NCI-H1105 treated with DMSO at 0.1 percent for 48 hours (cell line): ENCODE measurements around the gene OR8B4.
"Not testable (repeated sequence)": the region's sequence is repeated elsewhere in the genome, so short reads cannot be mapped to it uniquely, and the experiment has no call there.

Source experiments
- DNase-seq: peaks from one replicate; lab custom pipeline; 2025; lab: John Stamatoyannopoulos, UW

OR8B4 gene, protein sequence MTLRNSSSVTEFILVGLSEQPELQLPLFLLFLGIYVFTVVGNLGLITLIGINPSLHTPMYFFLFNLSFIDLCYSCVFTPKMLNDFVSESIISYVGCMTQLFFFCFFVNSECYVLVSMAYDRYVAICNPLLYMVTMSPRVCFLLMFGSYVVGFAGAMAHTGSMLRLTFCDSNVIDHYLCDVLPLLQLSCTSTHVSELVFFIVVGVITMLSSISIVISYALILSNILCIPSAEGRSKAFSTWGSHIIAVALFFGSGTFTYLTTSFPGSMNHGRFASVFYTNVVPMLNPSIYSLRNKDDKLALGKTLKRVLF

DNA sequence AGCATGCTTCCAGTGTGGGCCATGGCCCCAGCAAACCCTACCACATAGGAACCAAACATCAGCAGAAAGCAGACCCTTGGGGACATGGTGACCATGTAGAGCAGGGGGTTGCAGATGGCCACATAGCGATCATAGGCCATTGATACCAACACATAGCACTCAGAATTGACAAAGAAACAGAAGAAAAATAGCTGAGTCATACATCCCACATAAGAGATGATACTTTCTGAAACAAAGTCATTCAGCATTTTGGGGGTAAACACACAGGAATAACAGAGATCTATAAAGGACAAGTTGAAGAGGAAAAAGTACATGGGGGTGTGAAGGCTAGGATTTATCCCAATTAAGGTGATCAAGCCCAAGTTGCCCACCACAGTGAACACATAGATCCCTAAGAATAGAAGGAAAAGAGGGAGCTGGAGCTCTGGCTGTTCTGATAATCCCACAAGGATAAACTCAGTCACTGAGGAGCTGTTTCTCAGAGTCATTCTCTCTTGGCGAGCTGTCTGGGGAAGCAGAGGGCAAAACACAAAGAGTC lies at the start of gene OR8B4:
TSS of gene OR8B4 (minus strand) at position 488 of the 538 bp plus-strand sequence. CDS start at position 488, 0 bp downstream.
- no peak for DNase-seq

DNA sequence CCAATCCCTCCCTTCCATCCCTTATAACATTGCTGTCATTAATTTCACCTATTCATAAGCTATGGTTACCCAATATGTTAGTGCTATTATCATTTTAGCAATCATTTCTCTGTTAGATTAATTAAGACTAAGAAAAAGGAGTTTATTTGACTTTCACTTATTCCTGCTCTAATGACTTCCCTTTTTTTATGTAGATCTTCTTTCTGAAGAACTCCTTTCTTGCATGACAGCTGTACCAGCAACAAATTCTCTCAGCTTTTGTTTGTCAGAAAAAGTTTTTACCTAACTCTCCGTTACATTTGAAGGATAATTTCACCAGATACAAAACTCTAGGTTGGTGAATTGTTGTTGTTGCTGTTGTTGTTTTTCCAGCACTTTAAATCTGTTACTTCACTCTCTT lies 49.4 kb upstream of the OR8B4 start:
- DNase-seq, result no peak

DNA sequence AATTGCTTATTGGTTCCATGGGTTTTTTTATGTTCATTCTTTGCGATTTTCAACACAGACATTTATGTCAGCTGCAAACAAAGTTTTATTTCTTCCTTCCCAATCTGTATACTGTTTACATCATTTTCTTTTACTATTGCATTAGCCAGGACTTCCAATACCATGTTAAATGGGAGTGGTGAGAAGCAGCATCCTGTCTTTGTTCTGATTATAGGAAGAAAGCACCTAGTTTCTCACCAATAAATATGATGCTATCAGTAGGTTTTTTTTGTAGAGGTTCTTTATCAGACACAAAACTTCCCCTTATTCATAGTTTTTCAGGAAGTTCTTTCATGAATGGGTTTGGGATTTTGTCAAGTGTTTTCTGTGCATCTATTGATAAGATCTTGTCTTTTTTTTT lies 48.8 kb upstream of the OR8B4 start:
- no peak for DNase-seq

DNA sequence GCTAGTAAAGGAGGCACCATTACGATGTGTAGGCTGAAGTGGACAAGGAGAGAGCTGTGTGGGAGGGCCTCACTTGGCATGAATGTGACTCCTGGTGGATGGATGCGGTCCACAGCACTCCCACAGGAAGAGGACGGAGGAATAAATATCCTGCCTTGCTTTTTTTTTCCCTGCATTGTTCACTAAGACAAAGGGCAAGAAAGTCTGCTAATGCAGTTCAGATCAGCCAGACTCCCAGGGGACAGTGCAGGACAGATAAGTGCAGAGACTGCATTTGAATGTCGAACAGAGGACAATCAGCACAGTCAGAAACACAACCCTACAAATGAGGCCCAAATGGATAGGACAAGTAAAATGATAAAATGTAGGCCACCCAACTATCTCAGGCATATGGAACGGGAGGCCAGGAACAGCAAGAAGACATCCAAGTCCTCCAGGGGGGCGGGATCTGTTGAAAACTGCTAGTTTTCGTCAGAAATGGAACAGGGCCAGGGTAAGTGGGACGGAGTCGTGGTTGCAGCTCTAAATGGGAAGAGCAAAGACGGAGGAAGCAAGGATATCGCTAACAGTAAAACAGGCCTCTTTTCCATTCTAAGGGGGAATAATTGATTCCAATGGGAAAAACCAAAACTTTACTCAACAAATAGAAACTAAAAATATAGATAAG lies 46.0 kb upstream of the OR8B4 start:
- DNase-seq, result no peak

DNA sequence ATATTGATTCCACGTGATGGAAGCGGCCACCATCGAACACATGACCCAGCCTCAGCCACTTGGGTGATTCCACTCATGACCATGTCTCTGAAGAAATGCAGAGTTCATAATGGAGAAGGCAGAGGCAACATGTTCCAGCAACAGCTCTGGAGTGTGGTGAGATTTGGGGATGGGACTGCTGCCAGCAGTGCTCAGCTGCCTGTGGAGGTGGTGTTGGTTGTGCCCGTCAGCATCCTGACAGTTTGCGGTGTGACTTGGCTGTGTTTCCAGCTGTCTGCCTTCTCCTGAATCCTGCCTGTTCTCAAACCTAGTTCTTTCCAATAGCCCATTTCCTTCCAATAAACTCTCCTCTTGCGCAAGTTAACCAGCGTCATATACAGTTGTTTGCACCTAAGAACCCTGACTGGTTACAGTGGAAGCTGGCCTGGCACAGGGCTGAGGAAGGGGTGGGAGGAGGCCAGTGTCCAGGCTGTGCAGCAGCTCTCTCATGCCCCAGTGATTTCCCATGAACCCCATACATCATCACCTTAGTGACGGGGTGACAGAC lies 42.8 kb upstream of the OR8B4 start:
- no peak for DNase-seq

DNA sequence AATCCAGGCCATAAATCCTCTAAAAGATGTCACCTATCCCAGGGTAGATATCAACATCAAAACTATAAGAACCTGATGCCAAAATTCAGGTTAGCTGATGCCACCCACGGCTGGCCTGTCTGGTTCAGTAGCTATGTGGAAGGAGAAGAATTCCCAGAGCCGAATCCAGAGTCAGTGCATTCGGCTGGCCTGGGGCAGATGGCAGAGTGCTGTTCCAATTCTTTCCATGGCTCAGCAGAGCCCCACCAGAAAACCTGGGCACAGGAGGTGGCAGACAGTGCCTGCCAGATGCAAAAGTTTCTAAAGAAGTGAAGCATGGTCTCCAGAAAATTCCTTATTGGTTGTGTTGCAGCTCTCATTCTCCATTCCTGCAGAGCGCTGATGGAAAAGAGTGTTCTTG lies 40.7 kb upstream of the OR8B4 start:
- DNase-seq, result no peak

DNA sequence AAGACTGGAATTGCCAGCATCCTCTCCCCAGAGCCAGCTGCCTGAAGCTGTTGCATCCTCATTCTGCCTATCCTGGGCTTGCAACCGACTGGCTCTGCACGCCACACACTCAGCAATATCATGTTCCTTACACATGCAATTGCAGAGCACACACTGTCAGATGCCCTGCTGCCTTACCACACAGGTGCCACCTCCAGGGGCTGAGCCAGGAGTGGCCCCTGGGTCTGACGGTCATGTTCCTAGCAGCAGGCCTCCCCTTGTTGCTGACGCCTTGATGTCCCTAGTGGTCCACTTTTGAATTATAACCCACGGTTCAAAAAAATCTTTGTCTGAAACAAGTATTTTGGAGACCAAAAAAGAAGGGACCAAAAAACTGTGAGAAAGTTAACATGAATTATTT lies 39.3 kb upstream of the OR8B4 start:
- no peak for DNase-seq

DNA sequence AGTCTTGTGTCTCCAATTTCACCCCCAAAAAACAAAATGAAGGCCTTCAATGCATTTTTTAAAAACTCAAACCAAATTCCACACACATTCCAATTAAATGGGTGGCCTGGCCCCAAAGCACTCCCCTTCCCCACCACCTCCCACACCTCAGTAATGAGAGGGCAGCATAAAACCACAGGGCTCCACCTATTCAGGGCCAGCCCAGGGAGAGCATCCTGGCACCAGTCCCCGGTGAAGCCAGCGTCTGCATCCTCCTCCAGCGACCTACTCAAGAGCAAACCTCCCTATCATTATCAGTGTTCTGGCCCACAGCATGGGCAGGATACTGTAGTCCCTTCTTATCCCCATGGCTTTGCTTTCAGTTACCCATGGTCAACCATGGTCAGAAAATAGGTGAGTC lies 38.7 kb upstream of the OR8B4 start:
- no peak for DNase-seq

DNA sequence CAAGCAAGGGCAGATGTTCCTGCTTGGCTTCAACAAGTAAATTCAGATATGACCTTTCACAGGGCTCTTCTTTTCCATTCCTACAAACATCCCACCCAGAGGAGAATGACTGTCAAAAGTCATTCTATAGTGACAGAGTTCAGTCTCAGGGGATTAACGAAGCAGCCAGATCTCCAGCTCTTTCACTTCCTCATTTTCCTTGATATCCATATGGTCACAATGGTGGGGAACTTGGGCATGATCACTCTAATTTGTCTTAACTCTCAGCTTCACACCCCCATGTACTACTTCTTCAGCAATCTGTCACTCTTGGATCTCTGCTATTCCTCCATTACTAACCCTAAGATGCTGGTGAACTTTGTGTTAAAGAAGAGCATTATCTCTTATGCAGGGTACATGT lies 35.8 kb upstream of the OR8B4 start:
- DNase-seq, result no peak

DNA sequence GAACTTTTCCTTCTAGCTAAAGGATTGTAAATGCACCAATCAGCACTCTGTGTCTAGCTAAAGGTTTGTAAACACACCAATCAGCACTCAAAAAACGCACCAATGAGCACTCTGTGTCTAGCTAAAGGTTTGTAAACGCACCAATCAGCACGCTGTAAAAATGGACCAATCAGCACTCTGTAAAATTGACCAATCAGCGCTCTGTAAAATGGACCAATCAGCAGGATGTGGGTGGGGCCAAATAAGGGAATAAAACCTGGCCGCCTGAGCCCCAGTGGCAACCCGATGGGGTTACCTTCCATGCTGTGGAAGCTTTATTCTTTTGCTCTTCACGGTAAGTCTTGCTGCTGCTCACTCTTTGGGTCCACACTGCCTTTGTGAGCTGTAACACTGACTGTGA lies 34.7 kb upstream of the OR8B4 start:
- DNase-seq, result not testable (repeated sequence)

DNA sequence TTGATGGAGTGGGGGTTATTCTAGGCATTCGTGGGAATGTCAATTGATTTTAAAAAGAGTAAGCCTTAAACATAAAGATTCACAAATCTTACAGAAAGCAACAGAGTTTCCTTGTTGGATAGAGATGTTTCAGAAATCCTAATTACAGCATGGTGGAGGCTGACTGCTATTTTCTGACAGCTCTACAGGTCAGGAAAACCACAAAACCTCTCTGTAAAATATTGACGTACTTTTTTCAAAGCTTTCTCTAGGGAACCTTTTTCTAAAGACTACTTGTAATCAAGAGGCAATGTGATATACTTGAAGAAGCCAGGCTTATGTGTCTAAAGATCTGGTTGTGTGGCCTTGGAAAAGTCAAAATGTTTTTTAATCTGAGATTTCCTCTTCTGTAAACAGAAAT lies 29.9 kb upstream of the OR8B4 start:
- DNase-seq, result no peak

DNA sequence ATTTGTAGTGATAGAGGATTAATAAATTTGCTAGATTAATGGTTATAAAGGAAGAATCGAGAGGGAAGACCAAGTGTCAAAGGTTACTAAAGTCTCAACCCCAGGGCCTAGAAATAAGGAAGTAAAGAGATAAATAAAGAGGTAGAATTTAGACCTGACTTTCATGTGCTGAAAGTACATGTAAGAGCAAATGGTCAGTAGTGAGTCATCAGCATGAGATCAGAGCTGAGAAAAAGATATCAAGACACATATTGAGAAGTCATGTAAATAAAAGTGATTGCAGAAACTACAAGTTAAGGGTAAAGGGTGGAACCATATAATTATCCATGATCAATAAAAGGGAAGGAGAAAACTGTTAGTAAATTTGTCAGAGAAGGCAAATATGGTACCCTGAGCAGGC lies 22.2 kb upstream of the OR8B4 start:
- no peak for DNase-seq

DNA sequence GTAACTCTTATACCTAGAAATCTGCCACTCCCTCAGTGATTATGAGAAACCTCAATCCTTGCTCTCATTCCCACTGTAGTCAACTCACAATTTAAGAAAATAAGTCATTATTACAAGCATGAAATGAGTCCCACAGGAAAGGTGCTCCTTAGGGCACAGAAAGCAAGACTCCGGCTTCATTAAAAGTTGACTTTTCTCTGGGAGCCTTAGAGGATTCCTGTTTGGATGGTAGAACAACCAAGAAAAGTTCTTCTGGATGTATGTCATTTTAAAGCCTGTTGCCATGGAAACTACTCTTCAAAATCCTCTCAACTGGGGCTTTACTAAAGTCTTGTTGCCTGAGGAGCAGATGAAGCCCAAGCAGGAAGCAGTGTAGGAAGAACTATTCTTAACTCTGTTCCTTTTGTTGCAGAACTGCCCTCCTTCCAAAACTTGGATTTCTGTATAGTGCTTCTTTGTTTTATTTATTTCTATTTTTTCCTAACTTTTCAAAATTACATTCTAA lies 21.0 kb upstream of the OR8B4 start, which contains the start of gene OR8B8:
TSS of gene OR8B8 (minus strand) at position 51 of the 505 bp plus-strand sequence. CDS start 4,611 bp downstream, outside the sequence.
- DNase-seq, result no peak

DNA sequence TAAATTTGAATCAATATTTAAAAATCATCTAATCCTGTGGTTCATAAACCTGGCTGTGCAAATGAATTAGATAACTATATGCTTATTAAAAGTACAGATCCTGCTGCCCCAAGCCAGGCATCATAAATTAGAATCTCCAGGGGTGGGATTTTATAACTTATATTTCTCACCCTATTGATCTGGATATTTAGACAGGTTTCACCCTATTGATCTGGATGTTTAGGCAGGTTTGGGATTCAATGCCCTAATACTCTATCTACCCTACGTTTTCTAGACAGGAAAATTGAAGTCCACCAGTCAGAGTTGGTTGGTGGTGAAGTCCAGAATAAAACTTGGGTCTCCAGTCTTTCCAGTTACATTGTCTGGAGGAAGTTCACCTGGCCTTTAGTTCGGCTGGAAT lies 18.2 kb upstream of the OR8B4 start:
- no peak for DNase-seq

DNA sequence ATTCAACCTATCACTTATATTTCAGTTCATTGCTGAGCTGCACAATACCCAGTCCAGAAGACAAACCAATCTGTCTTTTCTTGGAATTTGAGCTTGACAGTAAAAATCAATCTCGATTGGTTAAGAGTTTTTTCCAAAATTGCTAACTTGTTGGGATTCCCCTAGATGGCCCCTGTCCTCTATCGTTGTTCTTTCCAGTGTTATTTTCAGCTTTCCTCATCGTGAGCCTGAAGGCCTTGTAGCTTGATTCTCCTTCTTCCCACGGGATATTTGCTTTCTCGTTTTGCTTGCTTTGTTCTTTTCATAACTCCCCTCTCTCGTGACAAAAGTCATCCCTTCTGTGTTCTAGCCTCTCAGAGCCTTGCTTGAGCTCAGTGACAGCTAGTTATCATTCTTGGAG lies 17.8 kb upstream of the OR8B4 start:
- no peak for DNase-seq

DNA sequence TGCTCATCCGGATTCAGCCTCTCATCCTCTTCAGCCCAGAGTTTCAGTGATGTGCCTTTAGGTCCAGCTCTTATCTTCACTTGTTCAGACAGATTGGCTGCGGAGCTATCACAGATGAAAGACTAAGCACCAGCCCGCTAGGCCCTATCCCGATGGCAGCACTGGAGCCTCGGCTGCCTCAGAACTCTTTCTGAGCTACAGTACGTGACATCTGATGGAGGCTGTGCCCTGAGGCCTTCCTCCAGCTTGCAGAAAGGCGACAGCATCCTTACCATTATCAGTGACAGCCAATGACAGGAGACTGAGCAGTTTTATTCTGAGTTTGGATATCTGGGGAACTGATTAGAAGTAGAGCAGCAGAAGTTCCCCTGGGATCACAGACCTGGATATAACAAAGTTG lies 16.8 kb upstream of the OR8B4 start:
- no peak for DNase-seq

DNA sequence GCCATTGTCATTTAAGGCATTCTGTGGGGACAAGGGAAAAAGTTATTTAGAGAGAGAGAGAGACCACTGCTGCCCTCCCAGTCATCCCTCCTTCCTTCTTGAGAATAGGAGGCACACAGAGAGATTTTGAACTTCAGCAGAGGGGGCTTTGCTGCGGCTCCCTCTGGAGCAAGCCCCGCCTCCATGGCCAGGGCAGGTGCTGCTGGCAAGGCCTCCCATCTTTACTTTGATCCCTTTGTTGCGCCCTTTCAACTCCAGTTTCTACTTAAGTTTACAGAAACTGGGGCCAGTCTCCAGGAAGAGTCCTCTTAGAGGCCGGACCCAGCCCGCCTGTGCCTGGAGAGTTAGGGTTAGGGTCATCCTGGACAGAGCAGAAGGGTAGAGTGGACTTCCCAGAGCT lies 16.4 kb upstream of the OR8B4 start:
- DNase-seq, result no peak

DNA sequence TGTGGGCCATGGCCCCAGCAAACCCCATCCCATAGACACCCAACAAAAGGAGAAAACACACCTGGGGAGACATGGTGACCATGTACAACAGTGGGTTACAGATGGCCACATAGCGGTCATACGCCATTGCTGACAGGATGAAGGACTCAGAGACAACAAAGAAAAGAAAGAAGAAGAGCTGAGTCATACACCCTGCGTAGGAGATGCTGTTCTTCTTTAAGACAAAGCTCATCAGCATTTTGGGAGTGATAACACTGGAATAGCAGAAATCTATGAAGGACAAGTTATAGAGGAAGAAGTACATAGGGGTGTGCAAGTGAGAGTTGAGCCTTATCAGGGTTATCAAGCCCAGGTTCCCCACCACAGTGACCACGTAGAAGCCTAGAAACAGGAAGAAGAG lies 15.9 kb upstream of the OR8B4 start:
- no peak for DNase-seq

DNA sequence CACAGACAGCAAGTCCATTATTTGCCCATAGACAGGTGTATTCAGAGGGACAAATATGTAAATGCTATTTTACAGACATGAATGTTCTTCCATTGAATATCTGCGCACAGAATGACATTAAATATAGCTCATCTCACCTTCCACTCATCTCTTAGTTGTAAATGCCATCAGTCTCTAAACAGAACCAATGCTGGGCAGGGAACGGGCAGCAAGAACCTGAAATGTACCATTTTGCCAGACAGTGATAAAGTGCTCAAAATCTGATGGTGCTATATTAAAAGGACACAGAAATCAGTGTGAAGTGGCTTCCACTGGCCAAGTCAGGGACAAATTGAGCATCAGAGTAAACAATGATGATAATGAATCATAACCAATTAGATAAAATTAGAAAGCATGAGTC lies 10.0 kb upstream of the OR8B4 start:
- DNase-seq, result no peak

DNA sequence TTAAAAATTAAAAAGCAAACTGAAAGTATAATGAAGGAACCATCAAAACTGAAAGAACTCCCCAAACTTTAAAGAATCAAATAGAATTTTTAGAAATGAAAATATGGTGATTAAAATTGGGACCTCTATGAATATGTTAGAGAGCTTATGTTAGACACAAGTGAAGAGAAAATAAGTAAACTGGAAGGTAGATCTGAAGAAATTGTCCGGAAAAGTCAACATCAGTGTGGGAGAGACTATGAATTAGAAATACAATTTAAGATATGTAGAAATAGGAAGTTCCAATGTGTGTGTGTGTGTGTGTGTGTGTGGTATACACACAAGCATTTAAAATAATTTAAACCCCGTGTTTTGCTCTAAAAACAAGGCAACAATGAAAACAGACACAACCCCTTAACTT lies 4.9 kb upstream of the OR8B4 start:
- no peak for DNase-seq

DNA sequence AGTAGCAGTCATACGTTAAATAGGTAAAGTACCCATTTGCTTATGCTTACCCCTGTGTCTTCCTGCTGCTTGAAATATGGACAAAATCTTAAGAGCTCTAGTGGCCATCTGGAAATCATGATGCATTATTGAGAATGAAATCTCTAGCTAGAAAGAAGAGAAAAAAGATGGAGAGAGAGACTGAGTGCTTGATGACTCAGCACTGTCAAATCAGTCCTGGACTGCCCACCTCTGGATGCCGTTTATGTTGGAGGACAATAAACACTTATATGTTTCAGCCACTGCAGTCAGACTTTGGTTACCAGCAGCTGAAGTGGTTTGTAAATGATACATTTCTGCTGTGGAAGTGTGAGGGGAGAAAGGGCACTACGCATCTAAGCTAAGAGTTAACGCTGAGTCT lies 3.6 kb downstream of the OR8B4 start:
- peak; percentile 17 for DNase-seq

DNA sequence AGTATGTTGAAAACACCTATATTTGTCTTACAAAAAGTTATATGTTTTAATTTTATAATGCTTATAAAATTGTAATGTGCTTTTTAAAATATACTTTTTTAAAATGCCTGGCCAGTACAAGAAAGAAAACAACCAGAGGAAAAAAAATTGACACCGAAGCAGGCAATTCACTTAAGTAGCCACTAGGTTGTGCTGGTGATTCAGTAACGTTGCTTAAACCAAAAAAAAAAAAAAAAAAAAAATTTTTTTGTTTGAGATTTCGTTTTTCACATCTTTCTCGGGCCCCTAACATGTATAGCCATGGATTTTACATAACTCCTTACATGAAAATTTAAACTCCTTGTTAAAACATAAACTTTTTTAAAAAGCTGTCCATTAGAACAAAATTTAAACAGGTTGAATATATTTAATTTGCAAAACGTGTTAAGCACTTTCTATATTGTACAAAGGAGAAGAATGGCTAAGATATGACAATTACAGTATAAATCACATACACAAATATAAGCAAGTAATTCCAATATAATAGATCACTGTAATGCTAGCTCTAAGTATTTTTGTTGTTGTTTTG lies 9.2 kb downstream of the OR8B4 start:
- peak; percentile 75 for DNase-seq

DNA sequence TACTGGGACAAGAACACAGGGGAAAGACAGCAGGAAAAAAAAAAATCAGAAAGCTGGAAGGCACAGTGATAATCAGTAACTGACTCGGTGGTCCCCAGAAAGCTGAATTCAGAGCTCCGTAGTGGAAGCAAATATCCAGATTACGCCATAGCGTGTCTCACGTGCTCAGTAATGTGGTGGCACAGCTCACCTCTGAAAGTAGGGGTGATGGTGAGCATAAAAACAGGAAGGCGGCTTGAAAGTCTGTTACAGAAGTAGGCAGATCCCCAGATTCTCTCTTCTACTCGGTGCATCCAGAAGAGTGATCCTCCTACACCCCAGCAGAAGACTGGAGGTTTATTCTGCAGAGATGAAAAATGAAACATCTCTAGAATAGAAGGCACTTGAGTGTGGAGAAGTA lies 14.8 kb downstream of the OR8B4 start:
- no peak for DNase-seq
